Trophoblast cell (in vitro differentiated cells and primary cell): ENCODE results near the gene PPP2R2D.
"Not testable (repeated sequence)": the region's sequence is repeated elsewhere in the genome, so short reads cannot be mapped to it uniquely, and the experiment has no call there.

Experiments used
- DNase-seq, 2 donors: peaks; one replicate each; pipeline ENCODE4 v3.0.0-alpha.2; 2016
- H2AFZ ChIP-seq: 2 replicates; pipeline ENCODE4 v1.6.1; 2013; ENCODE audit warnings: low read length, moderate library complexity, mild to moderate bottlenecking; ENCODE audit not compliant: insufficient read depth, poor library complexity
- H2AK5ac ChIP-seq: 2 replicates; pipeline ENCODE4 v1.6.1; 2013; ENCODE audit warnings: mild to moderate bottlenecking, low read length
- H2BK120ac ChIP-seq: 2 replicates; pipeline ENCODE4 v1.6.1; 2013; ENCODE audit warnings: low read length, mild to moderate bottlenecking, moderate library complexity; ENCODE audit not compliant: insufficient read depth, poor library complexity
- H2BK12ac ChIP-seq: 2 replicates; pipeline ENCODE4 v1.6.1; 2013; ENCODE audit warnings: mild to moderate bottlenecking, low read length, moderate library complexity
- H2BK5ac ChIP-seq: 2 replicates; pipeline ENCODE4 v1.6.1; 2013; ENCODE audit warnings: low read length, low read depth, moderate library complexity, mild to moderate bottlenecking; ENCODE audit not compliant: poor library complexity
- H3K14ac ChIP-seq: 2 replicates; pipeline ENCODE4 v1.6.1; 2013; ENCODE audit warnings: mild to moderate bottlenecking, low read length
- H3K18ac ChIP-seq: 2 replicates; pipeline ENCODE4 v1.6.1; 2013; ENCODE audit warnings: mild to moderate bottlenecking, low read length
- H3K23ac ChIP-seq: 2 replicates; pipeline ENCODE4 v1.6.1; 2013; ENCODE audit warnings: low read length
- H3K27ac ChIP-seq: 2 replicates; pipeline ENCODE4 v1.5.1; 2013; ENCODE audit warnings: low read depth, mild to moderate bottlenecking, inconsistent platforms, low read length, moderate library complexity
- H3K27me3 ChIP-seq: 2 replicates; pipeline ENCODE4 v1.6.1; 2013; ENCODE audit warnings: inconsistent platforms, mild to moderate bottlenecking, low read length, moderate library complexity; ENCODE audit not compliant: insufficient read depth
- H3K36me3 ChIP-seq, 2 experiments: 1 replicate in 1 of 2; 2 replicates in 1 of 2; pipeline ENCODE4 v1.6.1; 2013; ENCODE audit warnings: low read length in 2 of 2, mild to moderate bottlenecking in 2 of 2, moderate library complexity in 1 of 2; ENCODE audit not compliant: insufficient read depth in 2 of 2, control insufficient read depth in 1 of 2
- H3K4ac ChIP-seq: 2 replicates; pipeline ENCODE4 v1.6.1; 2013; ENCODE audit warnings: low read depth, mild to moderate bottlenecking, low read length, moderate library complexity
- H3K4me1 ChIP-seq, 2 experiments: 1 replicate in 1 of 2; 2 replicates in 1 of 2; pipeline ENCODE4 v1.6.1; 2013; ENCODE audit warnings: low read length in 2 of 2, mild to moderate bottlenecking in 2 of 2, moderate library complexity in 1 of 2; ENCODE audit not compliant: insufficient read depth in 2 of 2, control insufficient read depth in 1 of 2
- H3K4me2 ChIP-seq: 2 replicates; pipeline ENCODE4 v1.6.1; 2013; ENCODE audit warnings: inconsistent platforms, mild to moderate bottlenecking, low read length, moderate library complexity
- H3K4me3 ChIP-seq: 2 replicates; pipeline ENCODE4 v1.5.1; 2013; ENCODE audit warnings: mild to moderate bottlenecking, low read depth, low read length, inconsistent platforms
- H3K79me1 ChIP-seq: one replicate; pipeline ENCODE4 v1.6.1; 2013; ENCODE audit warnings: low read length
- H3K79me2 ChIP-seq: 2 replicates; pipeline ENCODE4 v1.6.1; 2013; ENCODE audit warnings: low read length, mild to moderate bottlenecking; ENCODE audit not compliant: control insufficient read depth, insufficient read depth, poor library complexity
- H3K9ac ChIP-seq: 2 replicates; pipeline ENCODE4 v1.6.1; 2013; ENCODE audit warnings: mild to moderate bottlenecking, low read length
- H3K9me3 ChIP-seq: 2 replicates; pipeline ENCODE4 v1.6.1; 2013; ENCODE audit warnings: low read depth, mild to moderate bottlenecking, control low read depth, inconsistent platforms, low read length; ENCODE audit not compliant: insufficient read depth
- H4K12ac ChIP-seq: 2 replicates; pipeline ENCODE4 v1.6.1; 2013; ENCODE audit warnings: low read depth, mild to moderate bottlenecking, low read length, moderate library complexity
- H4K8ac ChIP-seq: 2 replicates; pipeline ENCODE4 v1.6.1; 2013; ENCODE audit warnings: low read depth, mild to moderate bottlenecking, low read length, moderate library complexity
- H4K91ac ChIP-seq: one replicate; pipeline ENCODE4 v1.6.1; 2013; ENCODE audit warnings: low read depth, mild to moderate bottlenecking, low read length, moderate library complexity
- WGBS: extraction: QIAGEN DNeasy Blood & Tissue Kit; methylation state at CpG from one replicate; pipeline ENCODE4 v1.1.7; 2013; ENCODE audit warnings: missing lambda C conversion rate; ENCODE audit not compliant: insufficient read length, insufficient coverage; ENCODE audit errors: extremely low coverage; 5-methylcytosine and 5-hydroxymethylcytosine counted together

PPP2R2D gene

GRCh38 chr10:131949908-131950307 is 49.1 kb downstream of the PPP2R2D start:
- H3K9ac ChIP-seq, H3K9me3 ChIP-seq, H3K4me3 ChIP-seq, H2BK5ac ChIP-seq, H3K4me2 ChIP-seq, H2BK120ac ChIP-seq, H2AK5ac ChIP-seq, H3K18ac ChIP-seq, H3K79me2 ChIP-seq, H3K27me3 ChIP-seq, H2AFZ ChIP-seq, H3K14ac ChIP-seq, H4K12ac ChIP-seq, H2BK12ac ChIP-seq, H4K91ac ChIP-seq, H3K4ac ChIP-seq, H3K23ac ChIP-seq, H3K4me1 ChIP-seq, H3K27ac ChIP-seq, H4K8ac ChIP-seq, H3K79me1 ChIP-seq: not testable (repeated sequence)
- WGBS: no CpG with 5 or more reads among the region's 7 CpGs
- H3K36me3 ChIP-seq: peaks cover 64 to 66% of the 10 kb centered on the region in 2 experiments
- peak in 1 of 2 donors; percentile 11 for DNase-seq

GRCh38 chr10:131954356-131954965 is 53.7 kb downstream of the PPP2R2D start:
- H3K36me3 ChIP-seq: peaks cover 63 to 64% of the 10 kb centered on the region in 2 experiments

DNA sequence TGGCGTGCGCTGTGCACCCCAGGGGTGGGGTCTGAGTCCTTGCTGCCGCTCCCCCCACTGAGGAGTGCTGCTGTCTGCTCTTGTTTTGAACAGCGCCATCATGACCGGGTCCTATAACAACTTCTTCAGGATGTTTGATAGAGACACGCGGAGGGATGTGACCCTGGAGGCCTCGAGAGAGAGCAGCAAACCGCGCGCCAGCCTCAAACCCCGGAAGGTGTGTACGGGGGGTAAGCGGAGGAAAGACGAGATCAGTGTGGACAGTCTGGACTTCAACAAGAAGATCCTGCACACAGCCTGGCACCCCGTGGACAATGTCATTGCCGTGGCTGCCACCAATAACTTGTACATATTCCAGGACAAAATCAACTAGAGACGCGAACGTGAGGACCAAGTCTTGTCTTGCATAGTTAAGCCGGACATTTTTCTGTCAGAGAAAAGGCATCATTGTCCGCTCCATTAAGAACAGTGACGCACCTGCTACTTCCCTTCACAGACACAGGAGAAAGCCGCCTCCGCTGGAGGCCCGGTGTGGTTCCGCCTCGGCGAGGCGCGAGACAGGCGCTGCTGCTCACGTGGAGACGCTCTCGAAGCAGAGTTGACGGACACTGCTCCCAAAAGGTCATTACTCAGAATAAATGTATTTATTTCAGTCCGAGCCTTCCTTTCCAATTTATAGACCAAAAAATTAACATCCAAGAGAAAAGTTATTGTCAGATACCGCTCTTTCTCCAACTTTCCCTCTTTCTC is 55.0 kb downstream of the PPP2R2D start:
- no peak overlapping the region for H2BK5ac ChIP-seq
- peaks cover 66 to 68% of the 10 kb centered on the region in 2 experiments for H3K36me3 ChIP-seq
- no peak overlapping the region for H2BK12ac ChIP-seq
- DNase-seq: no peak
- no peak overlapping the region for H4K12ac ChIP-seq
- H3K79me2 ChIP-seq: no peaks in the 10 kb centered on the region
- no peak overlapping the region for H3K4ac ChIP-seq
- H3K4me3 ChIP-seq: no peak overlapping the region
- H4K91ac ChIP-seq: no peak overlapping the region
- H2AFZ ChIP-seq: no peak overlapping the region
- H3K14ac ChIP-seq: no peak overlapping the region
- H3K9ac ChIP-seq: no peak overlapping the region
- whole genome bisulfite sequencing: no CpG with 5 or more reads among the region's 38 CpGs
- no peak overlapping the region for H4K8ac ChIP-seq
- H3K79me1 ChIP-seq: no peaks in the 10 kb centered on the region
- H3K18ac ChIP-seq: no peak overlapping the region
- no peaks in the 10 kb centered on the region for H3K4me1 ChIP-seq
- no peak overlapping the region for H2AK5ac ChIP-seq
- no peak overlapping the region for H2BK120ac ChIP-seq
- no peak overlapping the region for H3K27ac ChIP-seq
- no peak overlapping the region for H3K4me2 ChIP-seq
- H3K9me3 ChIP-seq: peaks cover 5% of the 10 kb centered on the region
- no peaks in the 10 kb centered on the region for H3K27me3 ChIP-seq
- no peak overlapping the region for H3K23ac ChIP-seq

More at GRCh38 chr10:131954356-131954965, 53.7 kb downstream of the PPP2R2D start:
- H4K8ac ChIP-seq: no peak overlapping the region
- peak overlapping the region; percentile 30 for H3K4me3 ChIP-seq
- H3K79me2 ChIP-seq: no peaks in the 10 kb centered on the region
- no peak overlapping the region for H3K14ac ChIP-seq
- H3K27ac ChIP-seq: no peak overlapping the region
- DNase-seq: no peak
- H3K4me2 ChIP-seq: no peak overlapping the region
- no CpG with 5 or more reads among the region's 21 CpGs for WGBS
- peaks cover 2% of the 10 kb centered on the region for H3K9me3 ChIP-seq
- no peaks in the 10 kb centered on the region for H3K27me3 ChIP-seq
- no peak overlapping the region for H3K23ac ChIP-seq
- peak overlapping the region; percentile 23 for H3K9ac ChIP-seq
- H3K79me1 ChIP-seq: no peaks in the 10 kb centered on the region
- H2AK5ac ChIP-seq: no peak overlapping the region
- no peak overlapping the region for H4K91ac ChIP-seq
- no peak overlapping the region for H3K4ac ChIP-seq
- no peak overlapping the region for H2BK12ac ChIP-seq
- H3K18ac ChIP-seq: no peak overlapping the region
- H4K12ac ChIP-seq: no peak overlapping the region
- no peak overlapping the region for H2AFZ ChIP-seq
- no peak overlapping the region for H2BK120ac ChIP-seq
- H2BK5ac ChIP-seq: no peak overlapping the region
- H3K4me1 ChIP-seq: no peaks in the 10 kb centered on the region

DNA sequence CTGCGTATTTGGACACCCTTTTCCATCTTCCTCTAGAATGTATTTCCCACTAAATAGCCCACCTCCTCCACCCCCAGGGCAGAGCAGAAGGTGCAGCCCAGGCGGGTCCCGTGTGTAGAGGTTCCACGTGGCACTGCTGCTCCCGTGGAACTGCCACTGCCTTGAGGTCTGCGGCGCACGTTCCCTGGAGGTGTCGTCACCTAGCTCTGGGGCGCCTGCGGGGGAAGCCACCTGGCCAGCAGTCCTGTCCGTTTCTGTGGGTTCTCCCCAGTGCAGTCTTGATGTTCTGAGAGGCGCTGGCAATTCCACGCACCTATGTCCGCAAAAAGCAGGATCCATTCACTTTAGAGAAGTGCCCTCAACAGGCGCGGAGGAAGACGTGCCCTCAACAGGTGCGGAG is 59.0 kb downstream of the PPP2R2D start:
- no peak for DNase-seq
- H3K23ac ChIP-seq: no peak overlapping the region
- no peak overlapping the region for H2AK5ac ChIP-seq
- H3K27me3 ChIP-seq: no peaks in the 10 kb centered on the region
- no peak overlapping the region for H4K8ac ChIP-seq
- H3K36me3 ChIP-seq: peaks cover 57 to 59% of the 10 kb centered on the region in 2 experiments
- no peak overlapping the region for H2AFZ ChIP-seq
- H3K14ac ChIP-seq: no peak overlapping the region
- H3K9me3 ChIP-seq: peaks cover 6% of the 10 kb centered on the region
- no peak overlapping the region for H2BK12ac ChIP-seq
- no peak overlapping the region for H3K9ac ChIP-seq
- H3K4ac ChIP-seq: no peak overlapping the region
- no peak overlapping the region for H3K4me2 ChIP-seq
- H3K4me1 ChIP-seq: no peaks in the 10 kb centered on the region
- no peak overlapping the region for H2BK5ac ChIP-seq
- no peak overlapping the region for H3K4me3 ChIP-seq
- H3K79me2 ChIP-seq: no peaks in the 10 kb centered on the region
- WGBS: no CpG with 5 or more reads among the region's 19 CpGs
- no peaks in the 10 kb centered on the region for H3K79me1 ChIP-seq
- H4K12ac ChIP-seq: no peak overlapping the region
- no peak overlapping the region for H4K91ac ChIP-seq
- no peak overlapping the region for H2BK120ac ChIP-seq
- no peak overlapping the region for H3K27ac ChIP-seq
- no peak overlapping the region for H3K18ac ChIP-seq
